H1 (cell line): ENCODE results near the gene DYRK2. TPM values are rescaled to one million over a fixed set of nuclear protein-coding genes. Genes with fewer than 3 reads are reported as not detected.

Experiments
- CTCF ChIA-PET: fragments of 300-600 bp; sonication (Branson Sonifier 250); formaldehyde crosslinking; loops from one replicate; lab custom pipeline; 2021; ENCODE audit not compliant: partially characterized antibody; lab: Charles Lee
- POLR2A ChIA-PET: fragments of 300-600 bp; sonication (Branson Sonifier 250); formaldehyde crosslinking; loops from one replicate; lab custom pipeline; 2021; ENCODE audit warnings: inconsistent platforms; ENCODE audit not compliant: partially characterized antibody; lab: Charles Lee
- DNase-seq, 2 experiments: peaks; one replicate each; pipeline versions ENCODE4 v3.0.0 to v3.0.0-alpha.2; 2010 to 2022; ENCODE audit warnings: low spot score in 2 of 2, low read depth in 1 of 2, mixed read lengths in 1 of 2
- FAIRE-seq: peaks from 2 replicates; lab custom pipeline; 2011; peaks lifted over from hg19 to GRCh38; lab: Jason Lieb, UNC
- H2AFZ ChIP-seq: 2 replicates; pipeline ENCODE4 v1.8.1; 2012; ENCODE audit warnings: low read length, inconsistent platforms
- H2AK5ac ChIP-seq: 2 replicates; pipeline ENCODE4 v1.6.1; 2013; ENCODE audit warnings: low read depth, low read length
- H2BK120ac ChIP-seq: replicated peaks from 2 replicates; pipeline ENCODE3; 2013; ENCODE audit warnings: low read depth, low read length, inconsistent platforms
- H2BK12ac ChIP-seq: 2 replicates; pipeline ENCODE4 v1.6.1; 2013; ENCODE audit warnings: low read depth, low read length
- H2BK15ac ChIP-seq: 2 replicates; pipeline ENCODE4 v1.6.1; 2013; ENCODE audit warnings: low read length
- H2BK20ac ChIP-seq: 2 replicates; pipeline ENCODE4 v1.6.1; 2013; ENCODE audit warnings: low read length
- H2BK5ac ChIP-seq: 2 replicates; pipeline ENCODE4 v1.6.1; 2013; ENCODE audit warnings: low read depth, low read length
- H3K14ac ChIP-seq: 2 replicates; pipeline ENCODE4 v1.6.1; 2013; ENCODE audit warnings: inconsistent platforms; ENCODE audit not compliant: insufficient read length
- H3K18ac ChIP-seq: 2 replicates; pipeline ENCODE4 v1.6.1; 2013; ENCODE audit warnings: low read length; ENCODE audit errors: extremely low read depth
- H3K23ac ChIP-seq: 2 replicates; pipeline ENCODE4 v1.6.1; 2013; ENCODE audit warnings: inconsistent platforms; ENCODE audit not compliant: insufficient read length
- H3K23me2 ChIP-seq: 2 replicates; pipeline ENCODE4 v1.6.1; 2013; ENCODE audit warnings: low read depth, low read length
- H3K27ac ChIP-seq: 2 replicates; pipeline ENCODE4 v1.6.1; 2011; ENCODE audit warnings: low read depth, low read length, inconsistent platforms
- H3K27me3 ChIP-seq, 4 experiments: replicated peaks in 1 of 4; 1 replicate in 1 of 4; 2 replicates in 3 of 4; pipeline versions ENCODE4 v1.6.1 to v1.8.1; 2011 to 2013; ENCODE audit warnings: low read length in 3 of 4, mild to moderate bottlenecking in 3 of 4, inconsistent platforms in 2 of 4, mixed read lengths in 2 of 4, moderate library complexity in 1 of 4; ENCODE audit not compliant: control insufficient read depth in 3 of 4, insufficient read depth in 3 of 4; ENCODE audit errors: extremely low read depth in 1 of 4
- H3K36me3 ChIP-seq, 4 experiments: 2 replicates each; pipeline versions ENCODE4 v1.6.1 to v1.8.1; 2011 to 2013; ENCODE audit warnings: mild to moderate bottlenecking in 4 of 4, low read length in 3 of 4, moderate library complexity in 2 of 4, control low read depth in 1 of 4, inconsistent platforms in 1 of 4; ENCODE audit not compliant: insufficient read depth in 4 of 4, control insufficient read depth in 2 of 4
- H3K4ac ChIP-seq: replicated peaks from 2 replicates; pipeline ENCODE3; 2013; ENCODE audit warnings: low read length, low read depth, mixed read lengths, inconsistent platforms; ENCODE audit not compliant: insufficient read length
- H3K4me1 ChIP-seq, 4 experiments: replicated peaks in 1 of 4; 1 replicate in 1 of 4; 2 replicates in 3 of 4; pipeline versions ENCODE4 v1.6.1 to v1.8.1; 2011 to 2013; ENCODE audit warnings: low read length in 3 of 4, inconsistent platforms in 2 of 4, mixed read lengths in 1 of 4; ENCODE audit not compliant: insufficient read depth in 4 of 4, control insufficient read depth in 3 of 4
- H3K4me2 ChIP-seq, 2 experiments: 2 replicates each; pipeline versions ENCODE4 v1.6.1 to v1.8.1; 2011 to 2013; ENCODE audit warnings: low read depth in 2 of 2, low read length in 2 of 2, control low read depth in 1 of 2, inconsistent platforms in 1 of 2, mild to moderate bottlenecking in 1 of 2; ENCODE audit not compliant: insufficient read depth in 1 of 2
- H3K4me3 ChIP-seq, 4 experiments: fragments of 200-600, 300-600 bp in 1 of 4; sonication (generic), shearing (Covaris generic), sonication (Bioruptor Twin) in 1 of 4; 2 replicates each; pipeline versions ENCODE4 v1.5.1 to v1.8.1; 2011 to 2016; ENCODE audit warnings: low read length in 4 of 4, low read depth in 3 of 4, control low read depth in 2 of 4, inconsistent platforms in 2 of 4, mild to moderate bottlenecking in 2 of 4, mixed read lengths in 1 of 4, moderate library complexity in 1 of 4; ENCODE audit not compliant: insufficient read depth in 2 of 4; ENCODE audit errors: extremely low read depth in 1 of 4
- H3K56ac ChIP-seq: replicated peaks from 2 replicates; pipeline ENCODE3; 2013; ENCODE audit warnings: low read depth, mild to moderate bottlenecking, mixed read lengths, low read length, inconsistent platforms; ENCODE audit not compliant: insufficient read length
- H3K79me1 ChIP-seq: 2 replicates; pipeline ENCODE4 v1.6.1; 2013; ENCODE audit warnings: low read depth, low read length, control low read depth
- H3K79me2 ChIP-seq, 2 experiments: 2 replicates each; pipeline versions ENCODE4 v1.6.1 to v1.8.1; 2012 to 2013; ENCODE audit warnings: low read length in 2 of 2, mild to moderate bottlenecking in 2 of 2, inconsistent platforms in 1 of 2; ENCODE audit not compliant: insufficient read depth in 2 of 2, control insufficient read depth in 1 of 2
- H3K9ac ChIP-seq, 4 experiments: replicated peaks in 1 of 4; 1 replicate in 1 of 4; 2 replicates in 3 of 4; pipeline versions ENCODE4 v1.6.1 to v1.8.1; 2011 to 2013; ENCODE audit warnings: low read depth in 3 of 4, low read length in 3 of 4, control low read depth in 2 of 4, mild to moderate bottlenecking in 2 of 4, moderate library complexity in 2 of 4, inconsistent platforms in 1 of 4; ENCODE audit errors: extremely low read depth in 1 of 4
- H3K9me3 ChIP-seq, 2 experiments: 2 replicates each; pipeline versions ENCODE4 v1.6.1 to v1.8.1; 2012 to 2013; ENCODE audit warnings: mild to moderate bottlenecking in 2 of 2, moderate library complexity in 2 of 2, control low read depth in 1 of 2, inconsistent platforms in 1 of 2, low read depth in 1 of 2, low read length in 1 of 2, mixed read lengths in 1 of 2; ENCODE audit not compliant: insufficient read depth in 2 of 2
- H4K20me1 ChIP-seq, 2 experiments: replicated peaks in 1 of 2; 2 replicates each; pipeline versions ENCODE3 to v1.8.1; 2011 to 2013; ENCODE audit warnings: inconsistent platforms in 2 of 2, low read length in 2 of 2, mild to moderate bottlenecking in 1 of 2; ENCODE audit not compliant: insufficient read depth in 2 of 2, control insufficient read depth in 1 of 2
- H4K5ac ChIP-seq: 2 replicates; pipeline ENCODE4 v1.6.1; 2013; ENCODE audit warnings: low read length, low read depth, mixed read lengths, inconsistent platforms; ENCODE audit not compliant: insufficient read length
- H4K8ac ChIP-seq: 2 replicates; pipeline ENCODE4 v1.8.0; 2013; ENCODE audit warnings: mild to moderate bottlenecking, moderate library complexity, low read length, inconsistent platforms; ENCODE audit not compliant: insufficient read depth; ENCODE audit errors: extremely low read depth
- H4K91ac ChIP-seq: replicated peaks from 2 replicates; pipeline ENCODE3; 2013; ENCODE audit warnings: low read length, mixed read lengths, inconsistent platforms; ENCODE audit not compliant: insufficient read length
- GABPA ChIP-seq: IDR thresholded peaks from 2 replicates; pipeline ENCODE4 v1.6.1; 2011; ENCODE audit warnings: mild to moderate bottlenecking, low read length, moderate library complexity, borderline replicate concordance; ENCODE audit not compliant: insufficient read depth
- NANOG ChIP-seq: IDR thresholded peaks from 2 replicates; pipeline ENCODE4 v1.6.1; 2011; ENCODE audit warnings: low read length, low read depth, mild to moderate bottlenecking, inconsistent platforms; ENCODE audit not compliant: insufficient read depth, poor library complexity, severe bottlenecking
- WGBS, 2 experiments: shearing (Covaris generic) in 1 of 2; methylation state at CpG; one replicate each; pipeline versions ENCODE4 v1.1.6 to v1.1.7; 2013 to 2015; ENCODE audit warnings: low lambda C conversion rate in 2 of 2, mixed read lengths in 2 of 2, inconsistent platforms in 1 of 2, low coverage in 1 of 2, missing lambda C conversion rate in 1 of 2; ENCODE audit not compliant: insufficient replicate concordance in 2 of 2, insufficient coverage in 1 of 2, insufficient read length in 1 of 2; ENCODE audit errors: extremely low coverage in 1 of 2, missing lambda C conversion rate in 1 of 2; 5-methylcytosine and 5-hydroxymethylcytosine counted together
- polyA plus RNA-seq, 7 experiments: library from polyadenylated mRNA; depleted of rRNA in 3 of 7; stranded (reverse) in 5 of 7; unstranded in 2 of 7; fragments of >200 nt in 5 of 7; fragments of 200-250 nt in 2 of 7; gene quantifications; 1 replicate in 5 of 7; 2 replicates in 1 of 7; 4 replicates in 1 of 7; pipeline versions ENCODE4 v1.2.1 to v1.2.3, GENCODE V29; 2011 to 2013; ENCODE audit warnings: missing spikeins in 2 of 7, mixed read lengths in 2 of 7
- total RNA-seq: library from RNA; stranded (reverse); fragmentation: NEBNext Ultra II Directional; extraction: Animal tissue kit (Norgen Biotek cat#: 25700); gene quantifications from 2 replicates; pipeline ENCODE4 v1.2.1, GENCODE V29; 2021
- TF ChIP-seq, protein P1 (sequence below): IDR thresholded peaks from 2 replicates; pipeline ENCODE4 v1.6.1; 2011; ENCODE audit warnings: low read length, improper control_type of control experiment

DYRK2 gene
- total and polyA plus RNA-seq, 2 of the 8 experiments (the other 6 are each of a cell fraction or from before 2014, with no cell fraction given) = 11.2 to 31.6 TPM

DNA sequence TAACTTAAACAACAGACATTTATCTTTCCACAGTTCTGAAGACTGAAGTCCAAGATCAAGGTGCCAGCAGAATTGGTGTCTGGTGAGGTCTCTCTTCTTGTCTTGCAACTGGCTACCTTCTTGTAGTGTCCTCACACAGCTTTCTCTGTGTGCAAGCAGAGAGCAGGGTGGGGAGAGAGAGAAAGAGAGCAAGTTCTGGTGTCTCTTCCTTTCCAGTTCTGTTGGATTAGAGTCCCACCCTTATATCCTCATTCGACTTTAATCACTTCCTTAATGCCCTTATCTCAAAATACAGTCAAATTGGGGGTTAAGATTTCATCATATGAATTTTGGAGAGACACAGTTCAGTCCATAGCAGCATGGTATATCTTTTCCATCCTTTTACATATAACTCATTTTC lies 40.8 kb downstream of the DYRK2 start:
- Histone ChIP-seq H4K5ac (no peak overlapping the region), H3K4me2 (no peak overlapping the region), H3K79me1 (no peaks in the 10 kb centered on the region), H3K27me3 (peaks cover 0 to 1% (median 0%) of the 10 kb centered on the region in 4 experiments; a peak in 1 of 7 replicates), H2BK5ac (no peak overlapping the region), H4K8ac (no peak overlapping the region), H2AFZ (no peak overlapping the region), H2BK15ac (no peak overlapping the region), H3K56ac (no peak overlapping the region), H3K23me2 (no peaks in the 10 kb centered on the region; the same call in 1 of the 2 replicates), H2BK20ac (no peak overlapping the region), H2AK5ac (no peak overlapping the region), H3K4ac (no peak overlapping the region), H3K27ac (no peak overlapping the region), H3K14ac (no peak overlapping the region), H3K36me3 (no peaks in the 10 kb centered on the region), H4K20me1 (no peaks in the 10 kb centered on the region), H3K9ac (no peak overlapping the region), H3K9me3 (no peaks in the 10 kb centered on the region), H3K4me3 (no peak overlapping the region), H3K23ac (no peak overlapping the region), H2BK12ac (no peak overlapping the region), H4K91ac (no peak overlapping the region), H3K18ac (no peak overlapping the region), H3K79me2 (no peaks in the 10 kb centered on the region), H3K4me1 (0 out of 7 replicates have a peak, but pooled peaks cover 0 to 3% (median 0%) of the 10 kb centered on the region in 4 experiments), H2BK120ac (no peak overlapping the region)
- WGBS, 2 experiments = 100% methylated on average over 1 of the region's 1 CpG; no CpG with 5 or more reads in 1 of the 2 experiments
- ChIA-PET POLR2A (no interaction called here), CTCF (no interaction called here)
- no peak for DNase-seq
- TF ChIP-seq, protein P1, sequence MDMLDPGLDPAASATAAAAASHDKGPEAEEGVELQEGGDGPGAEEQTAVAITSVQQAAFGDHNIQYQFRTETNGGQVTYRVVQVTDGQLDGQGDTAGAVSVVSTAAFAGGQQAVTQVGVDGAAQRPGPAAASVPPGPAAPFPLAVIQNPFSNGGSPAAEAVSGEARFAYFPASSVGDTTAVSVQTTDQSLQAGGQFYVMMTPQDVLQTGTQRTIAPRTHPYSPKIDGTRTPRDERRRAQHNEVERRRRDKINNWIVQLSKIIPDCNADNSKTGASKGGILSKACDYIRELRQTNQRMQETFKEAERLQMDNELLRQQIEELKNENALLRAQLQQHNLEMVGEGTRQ = no peak
- TF ChIP-seq NANOG = no peak
- no peak for TF ChIP-seq GABPA
- FAIRE-seq = no peak
